Esophagus mucosa (tissue), 1 donor: ENCODE results near the gene LMTK2. TPM values are rescaled to one million over a fixed set of nuclear protein-coding genes. Genes with fewer than 3 reads are reported as not detected.
A peak's percentile ranks its signal among the peaks of the same experiment; 100 is the strongest.
"Not testable (repeated sequence)": the region's sequence is repeated elsewhere in the genome, so short reads cannot be mapped to it uniquely, and the experiment has no call there.

ENCODE experiments used
- ATAC-seq: fragments of 200-7000 bp; cut with Tn5 transposase; one replicate; pipeline ENCODE4 v1.9.1; 2020
- total RNA-seq: library from RNA; stranded (reverse); gene quantifications from one replicate; pipeline ENCODE4 v1.2.4, GENCODE V29; 2023
- donor health status: DM: yes; HTN: yes; CAD: no.

Gene LMTK2
- total RNA-seq, 1 donor from 2014 or later = 17.5 TPM

- ATAC-seq = peak; percentile 5
Measured at GRCh38 chr7:98107313-98107721, 655 bp downstream of the LMTK2 start.

GRCh38 chr7:98110249-98111022 lies 3.8 kb downstream of the LMTK2 start:
- ATAC-seq = no peak

- no peak for ATAC-seq
Measured at GRCh38 chr7:98112077-98112476, 5.4 kb downstream of the LMTK2 start.

- no peak for ATAC-seq
Measured at GRCh38 chr7:98115746-98116525, 9.3 kb downstream of the LMTK2 start.

- ATAC-seq = peak; percentile 88
Measured at GRCh38 chr7:98116656-98117461, 10.2 kb downstream of the LMTK2 start.

- ATAC-seq = no peak
Measured at GRCh38 chr7:98119256-98119918, 12.7 kb downstream of the LMTK2 start.

GRCh38 chr7:98120559-98120958 lies 13.9 kb downstream of the LMTK2 start:
- no peak for ATAC-seq

- not testable (repeated sequence) for ATAC-seq
Measured at GRCh38 chr7:98121388-98121787, 14.7 kb downstream of the LMTK2 start.

GRCh38 chr7:98123365-98123696 lies 16.7 kb downstream of the LMTK2 start:
- no peak for ATAC-seq

GRCh38 chr7:98125759-98126158 lies 19.1 kb downstream of the LMTK2 start:
- ATAC-seq = no peak

GRCh38 chr7:98126311-98127142 lies 19.9 kb downstream of the LMTK2 start:
- no peak for ATAC-seq

- ATAC-seq = no peak
Measured at GRCh38 chr7:98128346-98128745, 21.7 kb downstream of the LMTK2 start.

- no peak for ATAC-seq
Measured at GRCh38 chr7:98130959-98131358, 24.3 kb downstream of the LMTK2 start.

- peak; percentile 24 for ATAC-seq
Measured at GRCh38 chr7:98133181-98133580, 26.5 kb downstream of the LMTK2 start.

- ATAC-seq = peak; percentile 77
Measured at GRCh38 chr7:98133621-98134303, 27.1 kb downstream of the LMTK2 start.

GRCh38 chr7:98134420-98135228 lies 28.0 kb downstream of the LMTK2 start:
- no peak for ATAC-seq

- ATAC-seq = no peak
Measured at GRCh38 chr7:98135984-98136383, 29.3 kb downstream of the LMTK2 start.

- no peak for ATAC-seq
Measured at GRCh38 chr7:98136423-98136822, 29.8 kb downstream of the LMTK2 start.

- ATAC-seq = no peak
Measured at GRCh38 chr7:98137134-98137825, 30.6 kb downstream of the LMTK2 start.

- no peak for ATAC-seq
Measured at GRCh38 chr7:98137826-98138151, 31.1 kb downstream of the LMTK2 start.
